PC-3 (cell line): ENCODE measurements around the gene ANKRD40.

ENCODE experiments used
- CTCF ChIP-seq: fragments of 300-600 bp; sonication (generic); conservative IDR thresholded peaks from 2 replicates; pipeline ENCODE4 v1.5.1; 2017; ENCODE audit warnings: antibody characterized with exemption, low read depth, mild to moderate bottlenecking, low read length
- EZH2 ChIP-seq: fragments of 300-600 bp; sonication (generic); IDR thresholded peaks from one replicate; pipeline ENCODE4 v1.6.1; 2017; ENCODE audit warnings: antibody characterized with exemption, mild to moderate bottlenecking, low read length; ENCODE audit not compliant: unreplicated experiment

GRCh38 chr17:50649042-50649908, 58.4 kb downstream of the ANKRD40 start:
- no peak for TF ChIP-seq CTCF
- no peak for TF ChIP-seq EZH2
